ENCODE measurements around the gene CCNL2.
"Not testable (repeated sequence)": the region's sequence is repeated elsewhere in the genome, so short reads cannot be mapped to it uniquely, and the experiment has no call there.

CCNL2 gene

DNA sequence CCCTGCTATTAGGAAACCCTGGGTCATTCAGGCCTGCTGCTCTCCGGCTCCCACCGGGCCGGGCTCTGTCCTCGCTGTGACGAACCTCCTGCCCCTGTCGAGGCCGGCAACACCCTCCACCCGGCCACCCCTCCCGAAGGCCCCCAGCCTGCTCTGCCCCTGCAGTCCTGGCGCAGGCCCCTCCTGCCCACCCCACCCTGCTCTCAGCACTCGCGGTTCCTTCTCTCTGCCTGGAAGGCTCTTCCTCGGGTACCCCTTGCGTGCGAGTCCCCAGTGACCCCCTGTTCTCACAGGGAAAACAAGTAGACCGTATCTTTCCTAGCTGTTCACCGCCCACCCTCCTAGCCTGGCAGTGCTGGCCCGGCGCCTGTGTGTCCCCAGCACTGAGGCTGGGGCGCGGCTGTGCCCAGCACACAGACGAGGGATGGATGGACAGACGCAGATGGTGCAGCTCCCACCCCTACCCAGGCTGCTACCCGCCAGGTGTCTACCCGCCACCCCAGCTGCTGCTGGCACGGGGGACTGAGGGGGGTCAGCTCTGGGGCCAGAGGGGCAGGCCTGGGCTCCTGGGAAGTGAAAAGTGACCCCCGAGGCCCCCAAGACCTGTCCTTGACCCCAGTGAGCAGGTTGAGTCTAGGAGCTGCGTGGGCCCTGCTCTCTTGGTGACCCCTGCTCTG, 33.3 kb upstream of the CCNL2 start:
- no peak for DNase-seq

DNA sequence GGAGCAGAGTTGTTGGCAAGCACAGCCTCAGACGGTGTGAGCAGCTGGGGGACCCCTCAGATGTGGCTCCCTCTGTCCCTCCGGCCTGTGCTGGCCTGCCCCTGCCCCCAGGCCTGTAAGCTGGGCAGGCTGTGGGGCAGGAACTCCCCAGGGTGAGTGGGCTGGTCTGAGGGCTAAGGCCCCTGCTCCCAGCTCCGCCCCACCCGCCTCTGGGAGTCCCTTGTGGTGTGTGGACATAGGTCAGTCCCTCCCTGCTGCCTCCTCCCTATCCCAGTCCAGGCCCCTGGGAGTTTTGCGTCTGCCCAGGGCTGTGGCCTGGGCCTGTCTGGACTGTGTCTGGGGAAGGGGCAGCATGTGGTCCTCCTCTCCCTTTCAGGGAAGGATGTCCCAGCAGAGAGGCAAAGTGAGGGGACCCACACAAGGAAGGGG, 32.7 kb upstream of the CCNL2 start:
- no peak for DNase-seq

DNA sequence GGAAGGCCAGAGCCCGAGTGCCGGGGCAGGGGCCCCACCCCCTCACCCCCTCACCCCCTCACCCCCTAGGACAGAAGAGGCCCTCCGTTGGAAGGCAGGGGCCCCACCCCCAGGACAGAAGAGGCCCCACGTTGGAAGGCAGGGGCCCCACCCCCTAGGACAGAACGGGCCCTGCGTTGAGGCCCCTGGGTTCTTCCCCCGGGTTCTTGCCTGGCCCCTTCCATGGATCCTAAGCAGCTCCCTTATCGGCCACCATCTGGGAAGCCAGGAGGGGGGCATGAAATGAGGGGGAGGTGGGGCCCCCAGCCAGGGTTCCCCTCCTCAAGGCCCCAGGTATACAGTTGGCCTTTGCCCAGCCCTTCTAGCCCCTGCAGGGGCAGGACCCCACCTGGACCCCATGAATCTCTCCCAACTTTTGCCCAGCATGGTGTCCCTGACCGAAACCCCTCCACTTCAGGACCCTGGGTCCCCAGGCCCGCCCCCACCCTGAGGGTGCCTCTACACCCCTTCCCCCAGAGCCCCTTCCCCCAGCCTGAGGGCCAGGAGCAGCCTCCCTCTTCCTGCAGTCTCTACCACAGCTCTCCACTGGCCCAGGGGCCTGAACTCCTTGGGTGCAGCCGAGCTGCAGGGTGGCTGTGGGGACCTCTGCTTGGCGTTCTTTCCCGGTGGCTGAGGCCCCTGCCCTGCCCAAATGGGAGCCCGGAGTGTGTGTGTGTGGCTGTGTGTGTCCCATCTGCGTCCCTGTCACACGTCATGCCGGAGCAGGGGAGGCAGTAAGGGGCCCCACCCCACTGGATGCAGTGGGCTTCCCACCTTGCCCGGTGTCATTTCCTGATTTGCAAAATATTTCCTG, 32.1 kb upstream of the CCNL2 start:
- DNase-seq: no peak

DNA sequence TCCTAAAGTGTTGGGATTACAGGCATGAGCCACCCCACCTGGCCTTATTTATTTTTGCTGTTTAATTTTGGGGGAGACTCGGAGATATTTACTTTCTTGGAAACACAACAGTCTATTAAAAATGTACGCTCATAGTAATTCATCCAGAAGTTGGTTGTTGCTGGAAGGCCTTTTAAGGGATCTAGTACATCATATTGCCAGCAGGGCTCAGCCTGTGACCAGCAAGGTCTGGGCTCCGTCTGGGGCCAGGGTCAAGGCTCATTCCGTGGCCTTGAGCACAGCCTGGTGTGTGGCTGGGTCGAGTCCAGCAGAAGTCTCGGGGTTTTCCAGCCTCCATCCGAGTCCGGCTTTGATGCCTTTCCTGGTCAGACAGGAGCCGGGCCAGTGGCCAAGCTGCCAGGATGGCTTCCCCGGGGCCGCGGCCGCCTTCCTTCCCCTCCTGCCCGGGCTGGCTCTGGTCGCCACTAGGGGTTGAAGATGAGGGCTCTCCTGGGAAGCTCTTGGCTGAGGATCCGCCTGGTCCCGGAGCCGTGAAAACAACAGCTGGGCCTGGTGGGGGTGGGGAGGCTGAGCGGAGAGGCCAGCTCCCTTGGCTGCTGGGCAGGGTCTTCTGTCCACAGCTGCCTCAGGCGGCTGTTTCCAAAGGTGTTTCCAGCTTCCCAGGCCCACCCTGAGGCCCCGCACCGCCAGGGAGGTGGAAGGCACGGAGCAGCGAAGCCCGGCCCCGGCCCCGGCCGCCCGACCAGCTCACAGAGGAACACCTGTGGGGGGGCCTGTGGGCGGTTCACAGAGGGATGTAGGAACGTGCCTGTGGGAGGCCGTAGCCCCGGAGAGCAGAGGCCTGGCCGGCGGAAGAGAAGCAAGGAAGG, 31.2 kb upstream of the CCNL2 start:
- DNase-seq: no peak

DNA sequence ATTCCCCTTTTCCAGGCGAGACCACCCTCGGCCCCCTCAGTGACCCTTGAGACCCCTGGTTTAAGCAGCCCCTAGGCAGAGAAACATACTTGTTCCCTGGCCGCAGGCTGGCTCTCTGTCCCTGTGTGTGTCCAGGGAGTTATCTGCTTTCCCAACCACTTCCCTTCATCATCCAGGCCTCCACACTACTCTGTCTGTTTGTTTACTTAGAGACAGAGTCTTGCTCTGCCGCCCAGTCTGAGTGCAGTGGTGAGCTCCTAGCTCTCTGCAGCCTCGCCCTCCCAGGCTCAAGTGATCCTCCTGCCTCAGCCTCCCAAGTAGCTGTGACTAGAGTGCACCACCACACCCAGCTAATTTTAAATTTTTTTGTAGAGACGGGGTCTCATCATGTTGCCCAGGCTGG, 30.5 kb upstream of the CCNL2 start:
- no peak for DNase-seq

DNA sequence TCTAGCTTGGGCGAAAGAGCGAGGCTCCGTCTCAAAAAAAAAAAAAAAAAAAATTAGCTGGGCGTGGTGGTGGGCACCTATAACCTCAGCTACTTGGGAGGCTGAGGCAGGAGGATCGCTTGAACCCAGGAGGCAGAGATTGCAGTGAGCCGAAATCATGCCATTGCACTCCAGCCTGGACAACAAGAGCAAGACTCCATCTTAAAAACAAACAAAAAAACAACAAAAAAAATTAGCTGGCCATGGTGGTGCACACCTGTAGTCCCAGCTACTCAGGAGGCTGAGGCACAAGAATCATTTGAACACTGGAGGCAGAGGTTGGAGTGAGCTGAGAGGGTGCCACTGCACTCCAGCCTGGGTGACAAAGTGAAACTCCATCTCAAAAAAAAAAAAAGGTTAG, 29.8 kb upstream of the CCNL2 start:
- not testable (repeated sequence) for DNase-seq

DNA sequence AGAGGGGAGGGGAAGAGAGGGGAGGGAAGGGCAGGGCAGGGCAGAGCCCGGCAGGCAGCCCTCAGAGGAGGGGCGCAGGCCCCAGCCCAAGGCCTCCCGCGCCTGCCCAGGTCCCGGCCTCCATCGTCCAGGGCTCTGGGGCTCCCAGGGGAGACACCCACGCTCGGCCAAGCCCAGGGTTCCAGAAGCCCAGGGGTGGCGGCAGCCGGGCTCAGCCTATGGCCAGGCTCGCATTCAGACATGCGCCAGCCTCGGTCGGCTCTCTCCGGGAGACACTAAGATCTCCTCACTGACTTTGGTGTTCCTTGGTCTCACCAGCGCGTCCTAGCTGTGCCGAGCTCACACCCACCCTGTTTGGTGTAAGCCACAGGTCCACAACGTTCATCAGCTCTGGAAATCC, 29.0 kb upstream of the CCNL2 start:
- DNase-seq: no peak

DNA sequence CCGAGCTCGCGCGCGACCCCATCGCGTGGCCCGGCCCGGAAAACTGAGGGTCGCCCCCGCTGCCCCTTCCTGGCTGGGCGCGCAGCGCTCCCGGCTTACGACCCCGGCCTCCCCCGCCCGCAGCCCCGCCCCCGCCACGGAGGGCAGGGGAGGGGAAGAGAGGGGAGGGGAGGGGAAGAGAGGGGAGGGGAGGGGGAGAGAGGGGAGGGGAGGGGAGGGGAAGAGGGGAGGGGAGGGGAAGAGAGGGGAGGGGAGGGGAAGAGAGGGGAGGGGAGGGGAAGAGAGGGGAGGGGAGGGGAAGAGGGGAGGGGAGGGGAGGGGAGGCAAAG, 28.6 kb upstream of the CCNL2 start:
- DNase-seq: no peak

DNA sequence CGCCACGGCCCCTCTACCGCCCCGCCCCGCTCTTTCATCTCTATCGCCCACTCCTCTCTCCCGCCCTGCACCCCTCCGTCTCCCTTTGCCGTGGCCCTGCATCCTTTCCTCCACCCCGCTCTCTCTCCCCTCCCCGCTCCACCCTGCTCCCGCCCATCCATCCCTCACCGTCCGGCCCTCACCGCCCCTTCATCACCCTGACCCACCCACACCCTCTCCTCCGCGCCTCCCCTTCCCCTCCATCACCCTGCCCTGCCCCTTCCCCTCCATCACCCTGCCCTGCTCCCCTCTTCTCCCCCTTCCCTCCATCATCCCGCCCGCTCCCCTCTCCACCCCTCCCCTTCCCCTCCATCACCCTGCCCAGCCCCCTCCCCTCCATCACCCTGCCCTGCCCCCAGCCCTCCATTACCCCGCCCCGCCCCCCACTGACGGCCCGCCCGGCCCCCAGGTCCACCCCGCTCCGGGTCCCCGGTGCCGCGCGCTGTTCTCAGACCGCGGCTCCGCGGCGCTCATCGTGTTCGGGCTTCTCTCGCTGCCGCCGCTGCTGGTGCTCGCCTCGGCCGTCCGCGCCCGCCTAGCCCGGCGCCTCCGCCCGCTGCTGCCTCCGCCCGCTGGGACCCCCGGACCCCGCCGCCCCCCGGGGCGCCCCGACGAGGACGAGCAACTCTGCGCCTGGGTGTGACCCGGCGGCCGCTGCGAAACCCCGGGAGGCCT, 28.1 kb upstream of the CCNL2 start:
- DNase-seq: no peak

DNA sequence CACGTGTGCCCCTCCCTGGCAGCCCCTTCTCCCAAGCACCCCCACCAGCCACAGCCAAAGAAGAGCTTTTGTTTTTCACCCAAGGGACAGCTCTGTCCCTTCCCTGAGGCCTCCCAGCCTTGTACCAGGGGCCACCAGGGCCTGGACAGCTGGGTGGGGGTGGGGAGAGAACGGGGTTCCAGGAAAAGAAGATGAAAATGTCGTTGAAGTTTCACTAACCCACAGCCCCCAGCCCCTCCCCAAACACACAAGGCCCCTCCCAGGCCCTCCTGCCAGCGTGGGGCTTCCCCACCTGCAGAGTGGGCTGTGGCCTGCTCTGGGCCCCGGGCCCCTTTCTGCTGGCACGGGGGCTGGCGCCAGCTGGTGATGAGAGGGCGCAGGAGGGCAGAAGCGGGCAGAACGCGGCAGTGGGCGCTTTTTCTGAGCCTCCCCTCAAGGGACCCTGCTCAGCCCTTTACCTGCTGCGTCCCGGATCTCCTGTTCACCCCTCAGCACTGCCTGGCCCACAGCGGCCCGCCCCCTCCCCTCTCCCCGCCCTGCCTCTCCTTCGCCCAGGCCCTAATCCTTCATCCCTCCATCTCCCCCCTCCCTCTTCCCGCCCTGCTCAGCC, 27.5 kb upstream of the CCNL2 start:
- DNase-seq: no peak

DNA sequence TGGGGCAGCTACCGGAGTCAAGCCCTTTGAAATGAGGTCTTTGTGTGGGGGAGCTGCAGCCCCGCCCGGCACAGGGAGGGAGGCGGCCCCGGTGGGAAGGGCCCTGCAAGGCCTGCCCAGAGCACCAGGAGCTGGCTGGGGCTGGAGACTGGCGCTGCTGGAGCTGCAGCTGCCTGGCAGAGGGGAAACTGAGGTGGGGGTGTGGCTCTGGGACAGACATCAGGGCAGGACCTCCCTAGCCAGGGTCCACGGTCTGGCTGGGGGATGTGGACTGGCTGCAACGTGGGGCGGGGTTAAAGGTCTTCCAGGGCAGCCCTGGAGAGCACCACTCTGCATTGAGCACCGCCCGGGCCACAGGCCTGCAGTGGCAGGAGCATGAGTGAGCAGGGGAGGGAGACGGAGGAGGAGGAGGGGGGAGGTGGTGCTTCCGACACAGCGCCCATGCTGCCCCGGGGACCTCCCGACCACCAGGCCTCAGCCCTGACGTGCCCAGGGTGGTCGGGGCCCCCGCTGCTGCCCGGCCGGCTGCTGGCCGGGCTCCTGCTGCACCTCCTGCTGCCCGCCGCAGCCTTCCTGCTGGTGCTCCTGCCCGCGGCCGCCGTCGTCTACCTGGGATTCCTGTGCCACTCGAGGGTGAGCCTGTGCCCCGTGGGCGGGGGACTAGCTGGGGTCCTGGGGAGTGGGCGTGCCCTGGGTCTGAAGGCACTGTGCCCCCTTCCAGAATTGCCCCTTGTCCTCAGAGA, 26.8 kb upstream of the CCNL2 start:
- no peak for DNase-seq

DNA sequence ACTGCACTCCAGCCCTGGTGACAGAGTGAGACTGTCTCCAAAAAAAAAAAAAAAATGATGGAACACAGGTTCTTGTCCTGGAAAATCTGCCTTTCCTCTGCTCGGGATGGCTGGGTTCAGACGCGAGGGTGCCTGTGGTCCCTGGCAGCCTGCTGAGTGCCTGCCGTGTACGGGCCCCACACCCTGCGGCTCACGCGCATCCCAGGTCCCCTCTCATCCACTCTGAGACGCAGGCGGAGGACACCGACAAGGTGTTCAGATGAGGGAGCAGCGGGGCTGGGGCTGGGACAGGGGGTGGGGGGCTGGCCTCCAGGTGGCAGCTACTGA, 26.3 kb upstream of the CCNL2 start:
- DNase-seq: no peak

DNA sequence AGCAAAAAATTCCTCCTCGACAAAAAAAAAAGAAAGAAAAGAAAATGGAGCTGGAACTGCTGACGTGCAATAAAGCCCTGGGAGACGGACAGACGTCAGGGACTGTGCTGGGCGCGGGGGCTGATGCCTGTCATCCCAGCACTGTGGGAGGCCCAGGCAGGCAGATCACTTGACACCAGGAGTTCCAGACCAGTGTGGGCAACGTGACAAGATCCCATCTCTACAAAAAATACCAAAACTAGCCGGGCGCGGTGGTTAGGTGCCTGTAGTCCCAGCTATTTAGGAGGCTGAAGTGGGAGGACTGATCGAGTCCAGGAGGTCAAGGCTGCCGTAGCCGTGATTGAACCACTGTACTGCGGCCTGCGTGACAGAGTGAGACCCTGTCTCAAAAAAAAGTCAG, 25.6 kb upstream of the CCNL2 start:
- no peak for DNase-seq

DNA sequence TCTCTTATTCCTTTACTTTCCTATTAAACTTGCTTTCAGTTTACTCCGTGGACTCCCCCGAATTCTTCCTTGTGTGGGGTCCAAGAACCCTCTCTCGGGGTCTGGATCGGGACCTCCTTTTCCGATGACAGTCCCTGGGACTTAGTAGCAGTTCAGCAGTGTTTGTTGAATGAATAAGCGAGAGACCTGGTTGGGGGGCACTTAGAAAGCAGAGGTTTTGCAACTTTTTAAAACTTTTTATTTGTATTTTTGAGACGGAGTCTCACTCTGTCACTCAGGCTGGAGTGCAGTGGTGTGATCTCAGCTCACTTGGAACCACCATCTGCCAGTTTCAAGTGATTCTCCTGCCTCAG, 24.1 kb upstream of the CCNL2 start:
- no peak for DNase-seq

DNA sequence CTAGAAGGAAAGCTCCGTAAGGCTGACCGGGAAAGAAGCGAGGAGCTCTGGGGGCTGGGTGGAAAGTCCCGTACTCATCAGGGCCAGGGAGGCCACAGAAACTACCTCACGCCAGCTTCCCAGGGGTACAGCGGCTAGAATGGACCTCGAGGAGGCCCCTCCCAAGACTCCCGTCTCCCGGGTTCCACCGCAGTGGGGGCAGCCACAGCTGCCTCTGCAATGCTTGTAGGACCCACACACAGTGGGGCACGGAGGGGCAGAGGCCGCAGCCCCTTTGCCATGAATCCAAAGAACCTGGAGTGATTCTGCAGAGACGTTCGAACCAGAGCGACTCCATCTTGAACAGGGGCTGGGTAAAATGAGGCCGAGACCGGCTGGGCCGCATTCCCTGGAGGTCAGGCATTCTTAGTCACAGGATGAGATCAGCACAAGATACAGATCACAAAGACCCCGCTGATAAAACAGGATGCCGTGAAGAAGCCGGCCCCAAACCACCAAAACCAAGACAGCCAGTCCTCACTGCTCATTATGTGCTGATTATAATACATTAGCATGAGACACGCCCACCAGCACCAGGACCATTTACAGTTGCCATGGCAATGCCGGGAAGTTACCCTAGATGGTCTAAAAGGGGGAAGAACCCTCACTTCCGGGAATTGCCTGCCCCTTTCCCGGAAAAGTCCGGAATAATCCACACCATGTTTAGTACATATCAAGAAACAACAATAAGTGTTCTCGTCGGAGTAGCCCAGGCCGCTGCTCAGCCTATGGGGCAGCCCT, 23.5 kb upstream of the CCNL2 start:
- no peak for DNase-seq

DNA sequence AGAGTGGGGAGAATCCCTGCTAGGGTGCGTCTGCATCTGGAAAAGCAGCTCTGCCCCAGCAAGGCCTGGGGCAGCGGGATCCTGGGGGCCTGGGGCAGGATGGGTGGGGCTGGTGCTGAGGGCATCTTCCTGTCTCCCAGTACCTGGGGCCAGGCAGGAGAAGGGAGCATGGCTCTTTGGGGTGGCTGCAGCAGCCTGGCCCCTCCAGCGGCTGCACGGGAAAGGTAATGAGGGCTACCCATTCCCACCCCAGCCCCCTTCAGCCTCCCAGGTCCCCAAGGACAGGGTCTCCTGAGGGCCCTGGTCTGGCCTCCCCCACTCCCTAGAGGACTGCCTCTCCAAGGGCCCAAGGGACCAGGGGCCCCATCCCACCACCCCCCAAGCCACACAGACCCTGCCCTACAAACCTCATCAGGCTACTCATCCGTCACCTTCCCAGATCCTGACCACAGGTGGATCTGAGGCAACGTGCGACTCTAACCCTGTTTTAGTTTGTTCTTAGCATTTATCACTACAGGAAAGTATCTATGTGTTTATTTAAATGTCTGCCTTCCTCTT, 22.9 kb upstream of the CCNL2 start:
- no peak for DNase-seq

DNA sequence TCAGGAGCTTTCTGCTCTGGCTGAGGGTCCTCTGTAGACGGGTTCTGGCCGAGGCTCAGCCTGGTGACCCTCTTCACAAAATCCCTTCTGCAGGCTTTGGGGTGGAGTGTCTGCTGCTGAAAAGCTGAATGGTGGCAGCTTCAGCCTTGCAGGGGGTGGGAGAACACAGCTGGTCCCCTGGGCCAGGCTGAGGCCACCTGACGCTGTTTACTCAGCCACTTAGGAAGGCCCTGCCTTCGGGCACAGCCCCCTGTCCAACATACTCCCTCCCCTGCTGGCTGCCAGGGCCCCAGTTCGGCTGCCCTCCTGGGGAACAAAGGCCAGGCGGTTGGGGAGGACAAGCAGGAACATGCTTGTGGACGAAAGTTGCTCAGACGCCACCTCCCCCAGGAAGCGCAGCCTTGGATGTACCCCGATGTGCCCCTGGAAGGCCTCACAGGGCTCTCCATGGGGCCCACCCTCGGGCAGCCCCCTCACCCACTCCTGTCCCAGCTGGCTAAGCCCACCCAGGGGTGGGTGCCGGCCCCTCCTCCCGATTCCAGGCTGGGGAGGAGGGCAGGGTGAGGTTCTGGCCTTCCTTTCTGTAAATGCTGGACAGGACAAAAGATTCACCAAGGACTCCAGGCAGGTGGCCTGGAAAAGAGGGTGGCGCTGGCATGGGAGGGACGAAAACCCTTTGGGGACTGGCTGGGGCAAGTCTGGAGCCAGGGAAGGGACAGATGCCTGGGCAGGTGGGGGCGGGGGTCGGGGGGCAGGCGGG, 22.2 kb upstream of the CCNL2 start, which contains the start of gene ANKRD65:
Gene ANKRD65, minus strand, starts transcription at position 130 of the 760 bp plus-strand sequence. CDS start 271 bp downstream, outside the sequence.
- no peak for DNase-seq

DNA sequence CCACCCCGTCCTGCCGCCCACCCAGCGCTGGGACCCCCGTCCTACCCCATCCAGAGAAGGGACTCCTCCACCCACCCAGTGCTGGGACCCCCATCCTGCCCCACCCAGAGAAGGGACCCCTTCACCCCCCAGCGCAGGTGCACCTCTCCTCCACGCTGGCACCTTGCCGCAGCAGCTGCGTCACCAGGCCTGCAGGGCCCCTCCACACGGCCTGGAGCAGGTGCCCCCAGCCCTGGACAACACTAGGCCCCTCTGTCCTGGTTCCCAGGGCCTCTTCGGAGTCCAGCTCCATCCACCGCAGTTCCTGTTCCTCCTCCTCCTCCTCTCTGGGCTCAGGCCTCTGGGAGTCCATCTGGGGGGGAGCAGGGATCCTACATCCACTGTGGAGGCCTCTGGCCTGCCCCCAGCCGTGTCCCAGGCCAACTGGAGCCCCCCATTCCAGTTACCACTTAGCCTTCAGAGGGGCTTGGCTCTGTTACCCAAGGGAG, 21.6 kb upstream of the CCNL2 start:
- DNase-seq: no peak

DNA sequence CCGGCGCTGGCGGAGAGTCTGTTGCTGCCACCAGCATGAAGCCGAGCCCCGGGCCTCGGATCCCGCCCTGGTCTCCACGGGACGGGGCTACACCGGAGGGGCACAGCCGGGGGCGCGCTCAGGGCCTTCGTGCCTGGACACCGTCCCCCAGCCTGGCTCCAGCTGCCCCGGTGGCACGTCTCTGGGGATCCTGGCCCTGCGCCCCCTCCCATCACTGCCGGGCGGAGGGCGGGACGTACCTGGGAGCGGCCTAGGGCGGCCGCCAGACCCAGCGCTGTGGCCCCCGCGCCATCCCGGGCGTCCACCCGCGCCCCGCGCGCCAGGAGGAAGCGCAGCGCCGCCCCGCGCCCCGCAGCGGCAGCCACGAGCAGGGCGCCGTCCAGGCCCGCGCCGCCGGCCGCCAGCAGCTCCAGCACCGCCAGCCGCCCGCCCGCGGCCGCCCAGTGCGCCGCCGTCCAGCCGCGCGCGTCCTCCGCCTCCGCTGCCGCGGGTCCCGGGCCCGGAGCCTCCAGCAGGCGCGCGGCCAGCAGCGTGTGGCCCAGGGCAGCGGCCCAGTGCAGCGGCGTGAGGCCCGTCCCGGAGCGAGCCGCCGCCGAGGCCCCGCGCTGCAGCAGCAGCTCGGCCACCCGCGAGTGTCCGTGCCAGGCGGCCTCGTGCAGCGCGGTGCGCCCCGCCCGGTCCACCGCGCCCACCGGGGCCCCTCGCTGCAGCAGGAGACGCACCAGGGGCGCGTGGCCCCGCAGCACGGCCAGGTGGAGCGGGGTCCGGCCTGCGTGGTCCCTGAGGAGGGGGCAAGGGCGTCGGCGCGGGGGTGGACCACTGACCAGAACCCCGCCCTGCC, 20.9 kb upstream of the CCNL2 start:
- DNase-seq: no peak

Measured in activated CD4-positive, alpha-beta T cell treated with anti-CD3 and anti-CD28 coated beads, Interleukin-2, amount 50 U/mL, for 1 hour (primary cell).